Medulla oblongata (tissue), 1 donor: Measurements from ENCODE around the gene CBLB.
A peak's percentile ranks its signal among the peaks of the same experiment; 100 is the strongest.
"Not testable (repeated sequence)": the region's sequence is repeated elsewhere in the genome, so short reads cannot be mapped to it uniquely, and the experiment has no call there.

Experiments
- DNase-seq: peaks from one replicate; pipeline ENCODE4 v3.0.0-alpha.2; 2015; ENCODE audit errors: extremely low spot score

CBLB gene

DNA sequence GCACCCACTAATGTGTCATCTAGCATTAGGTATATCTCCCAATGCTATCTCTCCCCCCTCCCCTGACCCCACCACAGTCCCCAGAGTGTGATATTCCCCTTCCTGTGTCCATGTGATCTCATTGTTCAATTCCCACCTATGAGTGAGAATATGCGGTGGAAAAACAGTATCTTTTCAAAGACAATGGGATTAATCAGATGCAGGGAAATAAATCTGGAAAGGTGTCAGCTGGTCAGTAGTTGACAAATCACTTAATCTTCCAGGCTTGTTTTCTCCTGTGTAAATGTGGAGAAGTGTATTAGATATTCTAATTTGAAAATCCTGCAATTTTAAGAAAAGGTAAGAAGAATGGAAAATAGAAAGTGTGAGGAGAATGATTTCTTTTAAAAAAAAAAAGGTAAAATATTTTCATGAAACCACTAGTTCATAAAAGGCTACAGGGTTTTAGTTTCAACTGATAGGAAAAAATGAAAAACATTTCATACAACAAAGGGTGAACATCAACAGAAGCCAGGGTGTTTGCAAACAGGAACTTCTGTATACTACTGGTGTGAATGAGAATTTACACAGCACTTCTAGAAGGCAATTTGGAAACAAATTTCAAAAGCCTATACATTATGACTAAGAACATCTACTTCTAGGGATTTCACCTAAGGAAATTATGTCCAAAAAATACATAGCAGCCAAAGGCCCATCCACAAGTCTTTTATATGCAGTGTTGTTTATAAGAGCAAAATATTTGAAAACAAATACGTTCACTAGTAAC is 113.5 kb downstream of the CBLB start:
- no peak for DNase-seq

DNA sequence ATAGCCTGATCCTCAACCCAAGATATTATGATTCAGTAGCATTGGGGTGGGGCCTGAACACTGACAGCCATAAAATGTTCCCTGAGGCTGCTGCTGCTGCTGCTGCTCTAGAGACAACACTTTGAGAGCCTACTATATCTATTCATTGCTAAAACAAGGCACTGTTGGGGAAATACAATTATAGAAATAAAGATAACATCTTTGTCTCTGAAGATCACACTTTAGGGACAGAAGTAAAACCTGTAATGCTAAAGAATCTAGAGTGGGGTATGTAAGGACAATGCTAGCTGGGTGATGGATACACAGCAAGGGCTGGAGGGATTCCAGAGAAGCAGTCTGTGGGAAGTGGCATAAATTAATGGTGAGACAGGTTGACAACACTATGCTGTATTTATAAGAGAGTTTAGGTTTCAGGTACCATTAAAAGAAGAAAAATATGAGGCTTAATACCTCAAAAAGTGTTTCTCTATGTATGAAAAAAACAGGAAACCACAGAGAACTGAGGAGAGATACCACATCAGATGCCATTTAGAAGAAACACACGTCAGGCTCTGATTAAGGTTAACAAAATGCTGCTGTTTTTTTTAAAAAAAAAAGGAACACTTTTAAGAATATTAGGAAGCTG is 115.9 kb downstream of the CBLB start:
- DNase-seq = no peak

DNA sequence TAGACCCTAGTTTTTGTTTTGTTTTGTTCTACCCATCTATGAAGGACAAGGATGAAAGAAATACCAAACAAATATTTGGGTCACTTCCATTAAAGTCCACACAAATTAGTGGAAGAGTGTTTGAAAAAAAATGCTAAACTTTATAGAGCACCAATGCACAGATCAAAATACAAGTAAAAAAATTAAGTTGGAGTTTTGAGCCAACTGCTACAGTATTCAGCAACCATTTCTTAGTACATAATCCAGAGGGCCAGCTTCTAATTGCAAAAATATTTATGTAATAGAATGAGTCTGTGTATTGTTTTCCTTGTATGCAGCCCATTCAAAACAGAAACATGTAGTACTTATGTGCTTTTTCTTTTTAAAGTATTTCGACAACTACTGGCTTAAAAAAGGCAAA is 121.1 kb downstream of the CBLB start:
- no peak for DNase-seq

DNA sequence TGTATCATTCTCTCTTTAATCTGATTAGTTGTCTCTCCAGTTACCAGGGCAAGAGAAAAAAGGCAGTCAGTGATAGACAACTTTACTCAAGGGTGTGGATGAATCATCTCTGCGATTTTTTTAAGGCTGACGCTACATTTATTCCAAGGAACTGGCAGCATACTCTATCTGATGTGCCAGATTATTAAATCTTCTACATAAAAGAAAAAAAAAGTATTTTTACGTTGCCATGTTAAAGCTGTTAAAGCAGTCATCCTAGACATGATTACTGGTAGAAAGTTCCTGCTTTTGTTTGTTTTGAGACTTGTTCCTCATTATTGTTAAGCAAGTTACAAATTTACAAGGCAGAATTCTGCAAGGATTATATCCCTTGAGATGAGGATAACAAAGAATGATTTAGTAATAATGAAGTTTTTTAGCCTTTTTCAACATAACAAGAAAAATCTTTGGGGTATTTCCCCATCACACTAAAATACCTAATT is 121.7 kb downstream of the CBLB start:
- DNase-seq = no peak

DNA sequence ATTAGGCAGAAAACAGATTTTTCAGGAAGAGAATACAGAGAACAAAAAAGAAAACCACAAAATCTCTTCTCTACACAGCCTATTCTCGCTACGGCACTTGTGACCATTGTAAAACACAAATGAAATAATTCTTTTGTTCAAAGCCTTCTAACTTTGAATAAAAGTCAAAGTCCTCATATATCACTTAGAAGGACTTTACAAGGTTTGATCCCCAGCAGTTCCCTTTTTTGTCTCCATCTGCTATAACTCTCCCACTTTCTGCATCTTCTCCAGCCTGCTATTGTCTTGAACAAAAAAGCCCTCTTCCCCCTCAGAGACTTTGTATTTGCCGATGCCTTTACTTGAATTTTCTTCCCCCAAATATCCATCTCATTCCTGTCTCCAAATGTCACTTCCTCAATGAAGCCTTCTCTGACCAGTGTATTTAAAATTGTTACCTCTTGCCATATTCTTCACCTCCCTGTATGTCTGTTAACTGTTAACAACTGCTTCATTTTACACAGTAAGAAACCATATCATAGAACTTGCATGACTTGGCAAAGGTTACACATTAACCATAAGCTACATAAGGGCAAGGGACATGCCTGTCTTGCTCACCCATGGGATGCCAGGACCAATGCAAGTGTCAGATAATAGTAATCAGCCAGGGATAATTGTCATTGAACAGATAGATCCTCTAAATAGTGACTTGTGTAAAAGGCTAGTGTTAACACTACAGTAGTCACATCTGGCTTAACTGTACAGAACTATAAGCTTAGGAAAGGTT is 122.4 kb downstream of the CBLB start:
- DNase-seq = peak; percentile 21

DNA sequence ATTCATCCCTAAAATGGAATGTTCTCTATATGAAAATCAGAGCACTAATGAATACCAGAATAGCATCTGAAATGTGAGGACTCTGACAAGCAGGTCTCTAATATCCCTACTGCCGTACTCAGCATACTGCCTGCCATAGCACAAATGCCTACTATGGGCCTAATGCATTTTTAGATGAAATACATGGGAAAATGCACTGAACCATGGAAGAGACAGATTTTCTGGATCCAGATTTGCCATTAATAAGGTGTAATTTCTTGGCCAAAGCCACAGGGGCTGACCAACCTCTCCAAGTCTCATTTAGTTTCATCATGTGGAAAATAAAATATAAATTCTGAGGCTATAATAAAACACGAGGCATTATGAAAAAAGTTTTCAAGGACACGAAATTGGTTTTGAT is 123.8 kb downstream of the CBLB start:
- DNase-seq = no peak

DNA sequence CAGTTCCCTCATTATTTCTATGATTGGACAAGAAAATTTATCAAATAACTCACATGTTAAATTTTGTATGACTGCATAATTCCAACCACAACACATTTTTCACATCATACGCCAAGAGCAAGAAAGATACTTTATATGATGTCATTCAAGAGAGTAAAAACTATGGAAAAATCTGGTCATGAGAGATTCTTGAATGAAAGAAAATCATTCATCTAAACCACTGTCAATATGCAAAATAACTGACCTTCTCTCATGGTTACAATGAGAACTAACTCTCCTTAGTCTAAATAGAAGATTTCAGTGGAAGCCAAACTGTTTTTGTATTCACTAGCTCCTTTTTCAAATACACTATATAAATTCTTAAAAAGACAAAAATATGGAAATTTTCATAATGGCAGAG is 124.6 kb downstream of the CBLB start:
- DNase-seq = no peak

DNA sequence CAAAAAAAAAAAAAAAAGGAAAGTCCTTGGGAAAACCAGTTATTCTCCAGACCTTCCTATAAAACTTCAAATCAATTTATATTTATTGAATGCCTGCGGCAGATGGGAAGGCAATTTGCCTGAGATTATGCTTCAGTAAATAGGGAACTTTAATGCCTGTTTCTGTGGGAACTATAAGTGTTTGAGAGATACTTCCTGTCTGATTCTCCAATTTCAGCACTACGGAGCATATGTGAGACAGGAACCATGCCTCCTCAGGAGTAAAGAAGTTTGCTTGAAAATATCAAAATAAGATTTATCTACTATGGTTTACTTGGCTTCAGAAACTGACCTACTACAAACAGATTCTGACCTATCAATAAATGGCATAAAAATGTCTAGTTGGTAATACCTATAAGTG is 135.5 kb downstream of the CBLB start:
- DNase-seq = no peak

DNA sequence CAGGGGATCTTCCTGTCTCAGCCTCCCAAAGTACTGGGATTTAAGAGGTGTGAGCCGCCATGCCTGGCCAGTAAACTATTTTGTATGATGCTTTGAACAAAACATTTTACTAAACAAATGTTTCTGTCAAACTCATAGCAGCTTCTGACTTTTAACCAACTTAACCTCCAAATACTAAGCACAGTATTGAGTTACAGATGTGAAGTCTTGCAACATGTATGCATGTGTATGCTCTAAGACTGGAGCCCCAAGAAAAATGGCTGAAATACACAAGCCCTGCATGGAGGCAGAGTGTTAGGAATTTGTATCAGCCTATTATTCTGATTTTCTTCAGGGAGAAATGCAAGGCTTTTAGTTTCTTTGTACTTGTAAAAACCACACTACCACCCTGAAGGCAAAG is 137.1 kb downstream of the CBLB start:
- no peak for DNase-seq

DNA sequence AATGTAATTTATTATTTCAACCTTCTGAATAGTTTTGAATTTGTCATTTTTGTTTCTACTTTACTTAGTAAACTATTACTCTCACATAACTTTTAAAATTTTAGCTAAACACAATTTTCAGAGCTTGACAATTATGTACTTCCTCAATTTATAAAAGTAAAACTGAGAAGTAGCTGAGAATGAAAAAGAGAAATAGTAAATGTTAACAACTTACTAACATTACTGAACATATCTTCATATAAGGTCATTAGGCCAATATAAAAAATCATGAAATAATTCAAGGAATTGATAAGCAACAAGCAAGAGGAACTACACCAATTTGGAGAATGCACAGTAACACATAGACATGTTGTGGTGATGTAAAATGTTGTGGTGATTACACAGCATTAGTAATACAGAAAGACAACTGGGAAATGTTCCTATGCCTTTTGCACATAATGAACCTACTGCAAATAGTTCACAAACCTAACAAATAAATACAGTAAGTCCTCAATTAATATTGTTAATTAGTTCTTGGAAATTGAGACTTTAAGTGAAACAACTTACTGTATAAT is 137.9 kb downstream of the CBLB start:
- no peak for DNase-seq

DNA sequence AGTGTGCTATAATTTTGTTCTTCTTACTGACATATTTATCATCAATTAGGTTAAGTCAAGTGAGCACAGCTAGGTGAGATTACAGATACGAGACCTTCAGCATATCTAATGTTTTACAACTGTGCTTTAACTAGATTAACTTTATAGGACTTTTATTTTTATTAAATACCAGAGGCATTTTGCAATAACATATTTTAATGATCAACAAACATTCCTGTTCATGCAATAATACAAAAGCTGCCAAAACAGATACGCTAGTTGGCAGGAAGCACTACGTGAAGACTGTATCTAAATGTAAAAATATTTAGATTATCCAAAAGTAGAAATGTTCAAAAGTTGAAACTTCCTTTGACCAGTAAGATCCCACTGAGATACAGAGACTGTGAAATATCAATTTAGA is 139.1 kb downstream of the CBLB start:
- no peak for DNase-seq

DNA sequence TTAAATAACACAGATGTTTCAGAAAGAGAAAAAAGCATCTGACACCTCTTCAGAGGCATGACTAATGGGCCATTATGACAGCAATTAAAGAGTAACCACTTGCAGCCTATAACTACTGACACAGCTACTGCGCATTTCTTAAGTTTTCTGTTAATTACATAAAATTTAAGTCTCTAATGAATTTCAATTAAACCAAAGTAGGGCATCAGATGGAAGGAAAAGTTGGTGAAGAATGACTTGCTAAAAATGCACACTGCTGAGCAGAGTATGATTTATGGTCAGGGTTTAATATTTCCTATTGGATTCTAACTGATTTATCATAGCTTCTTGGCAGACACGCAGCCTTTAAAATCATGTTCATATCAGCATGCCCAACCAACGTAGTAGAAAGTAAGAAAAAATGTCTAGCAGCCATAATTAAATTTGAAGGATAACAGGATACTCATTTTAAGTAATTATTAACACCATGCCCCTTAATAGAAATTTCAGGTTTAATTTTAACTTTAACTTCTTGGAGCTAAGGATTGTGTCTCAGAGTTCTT is 140.0 kb downstream of the CBLB start:
- no peak for DNase-seq

DNA sequence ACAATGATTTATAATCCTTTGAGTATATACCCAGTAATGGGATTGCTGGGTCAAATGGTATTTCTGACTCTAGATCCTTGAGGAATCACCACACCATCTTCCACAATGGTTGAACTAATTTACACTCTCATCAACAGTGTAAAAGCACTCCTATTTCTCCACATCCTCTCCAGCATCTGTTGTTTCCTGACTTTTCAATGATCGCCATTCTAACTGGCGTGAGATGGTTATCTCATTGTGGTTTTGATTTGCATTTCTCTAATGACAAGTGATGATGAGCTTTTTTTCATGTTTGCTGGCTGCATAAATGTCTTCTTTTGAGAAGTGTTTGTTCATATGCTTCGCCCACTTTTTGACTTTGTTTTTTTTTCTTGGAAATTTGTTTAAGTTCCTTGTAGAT is 141.8 kb downstream of the CBLB start:
- not testable (repeated sequence) for DNase-seq

DNA sequence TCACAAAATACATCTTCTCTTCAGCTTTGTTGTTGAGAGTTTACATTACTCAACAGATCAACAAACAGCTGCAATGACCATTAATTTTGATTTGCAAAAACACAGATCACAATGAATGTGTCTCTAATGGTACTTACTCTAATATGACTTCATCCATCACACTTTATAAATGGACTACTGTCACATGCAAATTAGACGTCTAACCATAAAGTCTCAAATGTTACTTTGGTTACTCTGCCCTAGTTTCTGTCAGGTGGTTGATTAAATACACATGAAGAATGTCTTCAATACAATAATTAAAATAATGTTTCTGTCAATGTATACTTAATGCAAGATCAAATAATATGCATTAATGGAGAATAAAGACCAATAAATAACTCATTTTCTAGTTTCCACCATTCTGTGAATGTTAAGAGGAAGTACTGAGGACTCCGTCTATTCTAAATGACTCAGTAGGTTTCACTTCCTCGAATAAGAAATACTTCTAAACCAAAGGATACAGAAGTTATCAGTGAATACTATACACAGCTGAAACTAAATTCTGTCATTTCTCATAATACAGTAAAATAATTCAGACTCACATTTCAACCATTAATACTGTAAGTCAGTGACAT is 145.8 kb downstream of the CBLB start:
- DNase-seq = peak; percentile 70

DNA sequence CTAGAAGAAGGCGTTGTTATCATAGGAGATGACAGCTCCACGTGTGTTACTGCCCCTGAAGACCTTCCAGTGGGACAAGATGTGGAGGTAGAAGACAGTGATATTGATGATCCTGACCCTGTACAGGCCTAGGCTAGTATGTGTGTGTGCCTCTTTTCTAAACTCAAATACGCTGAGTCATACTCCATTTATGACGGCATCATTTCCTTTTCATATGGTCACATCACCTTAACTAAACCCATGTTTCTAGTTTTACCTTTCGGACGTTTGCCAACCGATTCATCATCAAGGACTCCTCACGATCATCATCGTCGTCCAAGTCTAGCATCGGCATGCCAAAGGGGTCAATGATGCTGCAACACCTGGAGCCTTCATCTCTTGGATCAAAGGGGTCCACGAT is 149.0 kb downstream of the CBLB start:
- no peak for DNase-seq

DNA sequence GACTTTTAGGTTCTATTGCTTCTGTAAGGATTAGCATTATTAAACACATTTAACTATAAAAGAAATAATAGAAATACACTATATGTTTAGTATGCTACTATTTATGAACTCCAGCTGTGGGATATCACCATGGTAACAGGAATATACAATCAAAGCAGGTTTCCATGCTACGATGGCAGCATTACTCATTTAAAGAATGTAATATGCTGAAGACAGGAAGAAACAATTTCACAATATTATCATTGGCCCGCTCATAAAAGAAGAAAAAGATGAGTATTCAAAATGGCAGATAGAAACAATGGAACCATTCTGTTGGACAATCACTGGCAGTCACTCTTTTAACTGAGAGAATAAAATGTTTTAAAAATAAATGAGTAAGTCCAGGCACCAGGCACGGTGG is 153.4 kb downstream of the CBLB start:
- no peak for DNase-seq

DNA sequence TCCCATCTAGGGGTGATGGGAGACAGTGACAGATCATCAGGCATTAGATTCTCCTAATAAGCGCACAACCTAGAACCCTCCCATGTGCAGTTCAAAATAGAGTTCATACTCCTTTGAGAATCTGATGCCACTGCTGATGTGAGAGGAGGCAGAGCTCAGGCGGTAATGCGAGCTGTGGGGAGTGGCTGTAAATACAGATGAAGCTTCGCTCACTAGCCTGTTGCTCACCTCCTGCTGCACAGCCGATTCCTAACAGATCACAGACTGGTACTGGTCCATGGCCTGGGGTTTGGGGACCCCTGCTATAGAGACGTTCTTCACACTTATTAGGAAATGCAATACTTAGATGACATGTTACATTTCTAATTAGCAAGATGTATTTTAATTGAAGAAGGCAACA is 154.4 kb downstream of the CBLB start:
- no peak for DNase-seq

DNA sequence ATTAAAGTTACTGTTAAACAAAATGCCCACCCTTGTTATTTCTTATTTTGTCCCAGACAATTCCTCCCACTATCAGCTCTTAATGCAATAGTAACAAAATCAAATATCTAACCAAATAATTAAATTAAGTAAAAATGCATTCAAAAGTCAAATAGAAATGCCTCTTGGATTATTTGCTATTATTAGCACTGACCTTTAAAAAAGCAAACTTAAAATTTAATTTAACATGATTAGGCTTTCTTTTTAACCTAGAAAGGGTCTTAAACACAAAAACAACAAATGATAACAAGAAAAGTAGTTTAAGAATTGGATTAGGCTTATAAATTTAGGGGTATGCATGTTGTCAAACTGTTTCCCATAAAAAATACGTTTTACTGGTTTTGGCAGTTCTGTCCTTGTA is 159.8 kb downstream of the CBLB start:
- DNase-seq = no peak

DNA sequence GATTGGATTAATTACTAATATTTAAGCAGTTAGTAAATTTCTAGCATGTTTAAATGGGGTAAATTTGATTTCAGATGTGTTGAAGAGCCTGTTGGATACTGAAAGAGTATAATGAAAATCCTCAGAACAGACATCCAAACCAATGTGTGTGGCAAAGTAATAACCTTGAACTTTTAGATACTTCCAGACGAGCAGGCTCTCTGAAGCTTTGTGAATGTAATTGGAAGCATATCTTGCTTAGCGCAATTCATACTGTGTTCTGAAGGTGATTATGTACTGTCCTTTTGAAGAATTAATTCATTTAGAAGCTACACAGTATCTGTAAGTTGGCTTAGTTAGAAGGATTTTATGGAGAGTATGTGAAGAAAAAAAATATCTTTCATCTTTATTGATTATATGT is 161.8 kb downstream of the CBLB start:
- no peak for DNase-seq

DNA sequence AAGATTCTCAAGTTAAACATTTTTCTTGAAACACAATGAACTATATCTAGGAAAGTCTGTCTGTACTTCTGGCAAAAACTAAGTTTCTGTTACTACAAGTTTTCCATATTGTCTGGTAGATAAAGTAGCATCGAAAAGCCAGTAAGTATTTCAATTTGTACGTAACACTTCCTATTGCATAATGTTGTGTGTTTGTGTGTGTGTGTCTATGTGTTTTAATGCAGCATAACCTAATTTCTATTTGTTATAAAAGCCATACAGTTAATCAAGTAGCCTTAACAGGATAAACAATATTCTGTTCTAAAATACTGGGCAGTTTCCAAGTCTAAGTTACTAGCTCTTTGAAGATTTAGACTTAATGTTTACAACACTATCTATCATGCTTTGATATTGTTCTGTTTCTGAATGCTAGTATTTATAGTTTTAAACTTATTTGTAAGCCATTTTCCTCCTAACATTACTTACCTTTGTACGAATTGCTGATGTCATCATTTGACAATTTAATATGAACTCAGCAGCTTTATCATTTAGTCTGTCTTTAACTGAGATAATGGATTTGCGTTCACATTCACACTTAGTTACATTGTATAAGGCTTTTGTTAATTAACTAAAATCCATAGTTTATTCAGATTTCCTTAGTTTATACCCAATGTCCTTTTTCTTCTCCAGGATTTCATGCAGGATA is 163.9 kb downstream of the CBLB start:
- DNase-seq = no peak

DNA sequence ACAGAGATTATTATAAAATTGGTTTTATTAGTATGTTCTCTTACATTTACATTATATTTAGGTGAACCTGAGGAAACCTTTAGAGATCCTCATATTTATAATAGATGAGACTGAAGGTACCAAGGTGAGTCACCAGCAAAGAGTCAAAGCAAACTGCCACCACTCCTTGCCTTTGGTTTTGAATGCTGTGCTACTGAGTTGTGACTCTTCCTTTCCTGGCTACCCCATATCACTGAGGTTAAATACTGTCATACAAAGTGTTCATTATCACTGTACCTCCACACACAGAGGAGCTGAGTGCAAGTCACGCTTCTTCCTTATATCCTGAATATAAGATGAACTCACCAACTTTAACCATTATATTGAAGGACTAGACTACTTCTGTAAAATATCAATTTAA is 168.2 kb downstream of the CBLB start:
- DNase-seq = no peak
